ENCODE measurements around the gene AZU1.
"Not testable (repeated sequence)": the region's sequence is repeated elsewhere in the genome, so short reads cannot be mapped to it uniquely, and the experiment has no call there.

AZU1 gene

GRCh38 chr19:873561-874041, 46.0 kb downstream of the AZU1 start:
- DNase-seq (ENCODE audit: low read depth): no peak

- no peak for DNase-seq (ENCODE audit: low read depth)
Measured at GRCh38 chr19:875265-875879, 47.7 kb downstream of the AZU1 start.

- DNase-seq (ENCODE audit: low read depth): no peak
Measured at GRCh38 chr19:876089-876488, 48.5 kb downstream of the AZU1 start.

GRCh38 chr19:876780-877314, 49.2 kb downstream of the AZU1 start:
- no peak for DNase-seq (ENCODE audit: low read depth)

GRCh38 chr19:877992-878660, 50.5 kb downstream of the AZU1 start:
- not testable (repeated sequence) for DNase-seq (ENCODE audit: low read depth)

- DNase-seq (ENCODE audit: low read depth): not testable (repeated sequence)
Measured at GRCh38 chr19:878751-879561, 51.3 kb downstream of the AZU1 start.

- DNase-seq (ENCODE audit: low read depth): no peak
Measured at GRCh38 chr19:879711-880438, 52.2 kb downstream of the AZU1 start.

Measured in fibroblast of the conjunctiva (primary cell).